NCI-H82 (cell line): ENCODE results near the gene BMPER.

Experiments used
- DNase-seq: peaks from one replicate; lab custom pipeline; 2025; lab: John Stamatoyannopoulos, UW

Gene BMPER

DNA sequence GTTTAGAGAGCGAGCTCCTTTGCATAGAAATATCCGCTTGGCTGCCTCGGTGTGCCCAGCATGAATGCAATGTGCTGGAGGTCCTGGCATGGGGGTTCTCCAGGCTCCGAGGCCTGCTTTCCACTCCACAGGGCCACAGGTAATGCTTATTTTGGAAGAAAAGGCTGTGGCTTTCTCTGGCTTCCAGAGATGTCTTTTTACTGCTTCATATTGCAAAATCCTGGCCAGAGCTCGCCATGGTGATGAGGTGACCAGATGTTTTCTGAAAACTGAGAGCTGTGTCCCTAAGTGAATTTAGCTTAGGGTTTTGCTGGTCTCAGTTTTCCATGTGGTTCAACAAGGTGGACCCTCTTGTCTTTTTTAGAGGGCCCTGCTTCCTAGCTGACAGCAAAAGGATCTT, 65.2 kb downstream of the BMPER start:
- no peak for DNase-seq

DNA sequence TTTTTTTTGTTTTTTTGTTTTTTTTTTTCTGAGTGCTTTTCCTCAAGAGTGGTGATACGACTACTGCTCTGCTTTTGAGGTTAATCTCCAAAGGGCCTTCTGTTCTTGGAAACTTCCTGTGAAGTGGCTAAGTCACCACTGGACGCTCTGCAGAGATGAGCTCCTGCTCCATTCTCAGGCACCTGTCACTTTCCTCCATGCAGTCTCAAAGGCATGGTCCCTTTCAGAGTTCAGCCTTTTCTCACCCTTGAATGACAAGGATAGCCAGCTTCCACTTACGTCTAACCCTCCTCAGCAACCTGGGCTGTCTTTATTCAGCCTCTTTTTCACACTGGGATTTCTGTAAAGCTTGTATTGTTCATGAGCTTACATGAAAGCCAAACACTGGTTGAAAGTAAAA, 65.8 kb downstream of the BMPER start:
- DNase-seq, result peak; percentile 74

DNA sequence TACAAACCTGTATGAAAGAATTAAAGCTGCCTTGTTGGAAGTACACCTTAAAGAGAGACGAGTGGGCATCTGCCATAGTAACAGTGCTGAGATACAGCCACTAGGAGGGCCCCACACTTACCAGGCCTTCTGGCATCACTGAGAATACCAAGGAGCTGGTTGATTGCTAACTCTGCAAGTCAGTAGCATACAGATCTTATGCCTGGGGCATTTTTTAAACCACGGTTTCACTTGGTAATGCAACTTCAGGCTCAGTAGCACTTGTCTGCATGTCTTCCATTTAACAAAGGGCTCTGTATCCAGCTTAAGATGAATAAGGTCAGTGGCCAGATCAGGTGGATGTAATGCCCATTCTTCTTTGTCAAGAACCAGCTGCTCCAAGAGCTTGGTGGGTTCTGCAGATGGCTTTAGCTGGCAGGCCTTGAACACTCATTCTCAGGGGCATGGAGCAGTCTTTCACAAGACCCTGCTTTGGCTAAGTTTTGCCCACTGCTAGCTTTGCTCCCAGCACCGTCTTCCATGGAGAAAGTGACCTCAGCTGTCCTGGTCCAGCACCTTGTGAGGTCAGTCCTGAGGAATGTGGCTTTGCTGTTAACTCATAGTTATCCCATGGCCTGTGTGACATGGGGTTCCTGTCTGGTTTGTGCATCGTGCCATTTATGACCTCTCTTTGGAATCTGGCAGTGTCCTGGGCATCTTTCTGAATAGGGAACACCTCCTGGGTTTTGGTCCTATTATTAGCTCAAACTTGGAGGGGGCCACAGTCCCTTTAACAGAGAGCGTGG, 68.1 kb downstream of the BMPER start:
- no peak for DNase-seq

DNA sequence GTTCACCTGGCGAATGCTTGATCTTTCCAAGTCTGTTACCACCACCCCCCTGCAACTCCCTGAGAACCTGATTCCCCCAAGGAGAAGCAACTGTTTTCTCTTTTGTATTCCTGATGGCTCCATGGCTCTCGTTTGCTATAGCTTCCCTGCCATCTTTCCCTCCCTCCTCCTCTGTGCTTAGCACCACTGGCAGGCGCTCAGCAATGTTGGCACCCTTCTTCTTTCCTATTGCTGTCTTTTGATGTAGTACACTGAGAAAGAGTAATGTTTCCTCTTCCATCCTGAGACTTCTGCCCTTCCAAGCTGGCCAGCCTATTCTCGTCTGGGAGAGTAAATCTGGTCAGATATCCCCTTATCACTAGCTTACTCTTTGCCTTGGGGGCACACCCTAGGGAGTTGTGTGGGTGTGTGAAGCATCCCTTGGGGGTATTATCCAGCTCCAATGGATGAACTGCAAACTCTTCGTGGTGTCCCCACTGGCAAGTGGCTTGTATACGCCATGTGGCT, 74.0 kb downstream of the BMPER start:
- DNase-seq, result no peak

DNA sequence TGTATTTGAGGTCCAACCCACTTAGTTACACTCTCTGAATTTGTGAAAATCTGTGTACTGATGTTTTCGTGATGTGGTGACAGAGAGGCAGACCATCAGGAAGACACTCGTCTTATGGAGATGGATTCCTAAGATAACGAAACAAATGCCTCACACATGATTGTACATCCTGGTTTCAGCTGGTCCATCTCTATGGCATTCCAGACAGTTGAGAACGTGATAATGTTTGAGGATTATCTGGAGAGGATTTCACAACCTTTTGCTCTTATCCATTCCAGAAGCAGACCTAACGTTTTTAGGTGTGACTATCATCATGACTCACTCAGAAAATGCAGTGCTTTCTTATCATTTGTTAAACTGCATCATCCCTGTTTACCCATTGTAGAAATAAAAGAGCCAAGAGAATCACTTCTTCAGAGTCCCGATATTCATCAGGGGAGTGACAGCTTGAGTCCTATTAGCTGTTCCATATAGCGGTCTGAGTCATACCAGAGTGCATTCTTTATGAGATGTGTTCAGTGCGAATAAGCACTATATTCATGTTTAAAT, 74.5 kb downstream of the BMPER start:
- DNase-seq, result no peak

DNA sequence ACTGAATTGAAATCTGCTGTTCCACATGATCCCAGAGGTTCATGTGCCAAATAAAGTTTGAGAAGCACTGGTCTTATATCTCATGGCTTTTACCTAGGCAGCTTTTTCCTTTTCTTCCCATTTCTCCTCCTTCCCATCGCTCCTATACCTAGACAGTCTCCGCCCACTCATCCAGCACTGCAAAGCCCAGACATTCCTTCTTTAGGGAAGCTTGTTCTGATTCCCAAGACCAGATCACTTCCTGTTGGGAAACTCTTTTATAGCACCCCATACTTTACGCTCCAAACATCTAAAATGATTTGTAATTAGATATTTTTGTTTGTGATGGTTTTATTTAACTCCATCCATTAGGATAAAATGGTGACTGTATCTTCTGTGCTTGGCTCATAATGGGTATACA, 75.9 kb downstream of the BMPER start:
- no peak for DNase-seq

DNA sequence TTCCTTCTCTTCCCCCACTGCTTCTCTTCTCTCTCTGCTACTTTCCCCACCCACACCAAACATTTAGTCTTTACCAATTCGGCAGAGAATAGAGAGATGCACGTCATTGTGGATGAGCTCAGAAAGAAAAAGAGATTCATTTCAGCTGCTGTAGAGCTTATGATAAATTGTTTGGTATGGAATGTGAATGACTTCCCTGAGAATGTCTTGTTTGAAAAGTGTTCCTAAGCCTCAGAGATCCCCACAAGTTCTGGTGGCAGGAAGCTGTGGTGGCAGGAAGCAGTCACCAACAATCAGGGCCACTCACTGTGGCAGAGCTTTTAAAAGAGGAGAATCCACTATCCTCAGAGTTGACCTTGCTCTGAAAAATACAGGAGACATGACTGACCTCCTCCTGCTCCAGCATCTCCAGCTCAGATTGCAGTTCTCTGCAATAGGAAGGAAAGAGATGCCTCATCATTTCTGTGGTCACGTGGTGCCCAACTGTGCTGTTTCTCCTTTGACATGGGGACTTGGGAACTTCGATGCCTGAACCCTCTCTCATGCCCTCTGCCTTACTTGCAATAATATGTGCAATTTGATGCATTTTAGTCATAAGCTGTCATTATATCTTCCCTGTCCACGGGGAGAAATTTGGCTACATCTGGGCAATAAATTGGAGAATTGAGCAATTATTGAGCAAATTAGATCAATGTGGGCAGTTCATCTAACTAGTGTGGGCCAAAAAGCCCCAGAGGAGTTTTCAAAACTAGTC, 76.5 kb downstream of the BMPER start:
- DNase-seq, result no peak

DNA sequence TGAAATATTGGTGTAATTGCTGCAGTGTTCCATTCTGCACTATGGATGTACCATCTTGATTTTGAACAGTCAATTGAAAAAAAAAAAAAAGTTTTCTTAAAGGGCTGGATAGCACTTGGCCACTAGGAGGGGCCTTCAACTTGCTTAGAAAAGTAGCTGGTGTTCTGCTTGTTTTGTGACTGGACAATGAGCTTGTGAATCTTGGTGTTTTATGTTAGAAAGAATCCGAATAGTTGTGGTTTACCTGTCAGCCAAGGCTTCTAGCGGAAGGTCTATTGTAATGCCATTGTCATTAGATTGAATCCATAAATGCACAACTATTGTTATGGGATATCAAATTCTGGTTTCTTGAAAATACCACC, 77.1 kb downstream of the BMPER start:
- DNase-seq, result peak; percentile 35

DNA sequence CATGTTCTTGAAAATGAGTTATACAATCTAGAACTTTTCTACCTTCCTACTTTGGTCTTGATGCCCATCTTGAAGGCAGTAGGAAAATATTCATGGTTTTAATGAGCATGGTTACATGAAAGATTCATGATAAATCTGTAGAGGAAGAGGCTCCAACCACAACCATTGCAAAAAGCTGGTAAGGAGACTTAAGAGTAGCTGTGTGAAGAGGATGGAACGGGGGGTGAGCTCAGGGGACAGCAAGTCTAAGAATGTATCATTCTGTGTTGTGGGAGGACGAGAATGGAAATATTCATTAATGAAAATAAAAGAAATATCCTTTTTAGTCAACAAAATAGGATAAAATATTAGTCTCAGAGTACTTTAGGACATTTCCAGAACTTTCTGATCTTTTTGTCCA, 81.1 kb downstream of the BMPER start:
- DNase-seq, result no peak

DNA sequence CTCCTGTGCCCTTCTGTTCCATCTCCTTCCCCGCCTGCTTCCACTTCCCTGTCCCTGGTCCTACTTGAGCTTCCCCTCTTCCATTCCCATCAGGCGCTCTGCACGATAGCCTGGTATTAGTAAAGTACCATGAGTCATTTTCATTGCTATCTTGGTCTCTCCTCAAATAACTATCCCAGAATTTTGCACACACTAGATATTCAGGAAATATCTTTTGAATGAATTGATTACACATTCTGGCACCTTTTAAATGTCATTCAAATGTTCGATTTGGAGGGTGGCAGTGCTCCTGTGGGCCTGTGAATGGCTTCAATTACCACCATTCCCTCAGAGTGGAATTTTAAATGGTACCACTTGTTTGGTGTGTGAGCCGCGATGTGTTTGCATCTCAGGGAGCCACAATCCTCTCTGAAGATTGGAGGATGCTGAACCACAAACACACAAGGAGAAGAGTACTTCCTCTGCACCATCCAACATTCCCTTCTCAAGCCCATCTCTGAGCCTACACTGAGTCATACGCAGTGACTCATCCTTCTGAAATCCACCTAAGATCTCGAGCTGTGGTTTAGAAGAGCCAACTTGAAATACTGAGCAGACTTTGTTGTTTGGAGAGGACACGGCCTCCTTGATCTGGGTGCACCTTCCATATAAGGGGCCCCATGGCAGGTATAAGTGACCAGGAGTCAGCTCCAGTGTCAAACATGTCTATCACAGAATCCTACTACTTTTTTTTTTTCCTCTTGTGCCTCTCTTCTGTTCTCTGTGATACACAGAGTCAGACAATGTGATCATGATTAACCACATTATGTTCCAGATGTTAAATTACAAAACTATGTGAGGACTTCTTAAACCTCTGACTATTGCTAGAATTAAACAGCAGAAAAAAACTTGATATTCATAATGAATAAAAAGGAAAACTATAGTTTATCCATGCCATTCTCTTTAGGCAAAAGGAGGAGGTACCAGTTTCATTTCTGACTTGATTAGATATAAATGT, 81.9 kb downstream of the BMPER start:
- DNase-seq, result no peak

DNA sequence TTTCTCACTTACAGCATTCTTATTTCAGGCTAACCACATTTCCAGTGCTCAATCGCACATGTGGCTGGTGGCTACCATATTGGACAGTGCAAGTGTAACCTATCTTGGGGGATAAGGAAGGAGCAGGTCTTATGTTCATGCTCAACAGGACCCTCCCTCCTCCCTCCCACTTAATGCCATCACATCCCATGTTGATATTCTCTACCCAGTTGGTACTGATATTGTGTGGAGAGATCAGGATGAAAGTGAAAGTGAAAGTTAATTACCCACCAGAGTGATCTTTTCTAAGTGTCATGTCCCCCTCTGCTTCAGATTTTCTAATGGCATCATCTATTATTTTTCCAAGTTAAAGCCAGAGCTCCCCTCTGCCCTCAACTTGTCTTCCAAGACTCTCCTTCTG, 91.6 kb downstream of the BMPER start:
- no peak for DNase-seq

DNA sequence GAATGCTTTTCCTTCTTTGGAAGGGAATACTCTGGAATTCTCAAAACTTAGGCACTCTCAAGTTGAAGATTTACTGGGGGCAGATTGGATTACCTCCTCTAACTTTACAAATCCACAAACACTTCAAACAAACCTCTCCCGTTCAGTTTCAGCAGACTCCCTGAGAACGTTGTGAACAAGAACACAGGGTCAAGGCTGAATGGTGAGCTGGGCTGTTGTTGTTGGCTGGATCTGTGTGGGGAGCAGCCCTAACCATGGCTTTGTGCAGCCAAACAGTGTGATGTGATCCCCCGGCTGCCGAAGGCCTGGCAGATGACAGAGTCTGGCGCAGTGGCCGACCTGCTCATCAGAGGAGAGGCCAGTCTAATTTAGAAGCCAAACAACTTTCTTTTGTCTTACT, 93.1 kb downstream of the BMPER start:
- DNase-seq, result no peak

DNA sequence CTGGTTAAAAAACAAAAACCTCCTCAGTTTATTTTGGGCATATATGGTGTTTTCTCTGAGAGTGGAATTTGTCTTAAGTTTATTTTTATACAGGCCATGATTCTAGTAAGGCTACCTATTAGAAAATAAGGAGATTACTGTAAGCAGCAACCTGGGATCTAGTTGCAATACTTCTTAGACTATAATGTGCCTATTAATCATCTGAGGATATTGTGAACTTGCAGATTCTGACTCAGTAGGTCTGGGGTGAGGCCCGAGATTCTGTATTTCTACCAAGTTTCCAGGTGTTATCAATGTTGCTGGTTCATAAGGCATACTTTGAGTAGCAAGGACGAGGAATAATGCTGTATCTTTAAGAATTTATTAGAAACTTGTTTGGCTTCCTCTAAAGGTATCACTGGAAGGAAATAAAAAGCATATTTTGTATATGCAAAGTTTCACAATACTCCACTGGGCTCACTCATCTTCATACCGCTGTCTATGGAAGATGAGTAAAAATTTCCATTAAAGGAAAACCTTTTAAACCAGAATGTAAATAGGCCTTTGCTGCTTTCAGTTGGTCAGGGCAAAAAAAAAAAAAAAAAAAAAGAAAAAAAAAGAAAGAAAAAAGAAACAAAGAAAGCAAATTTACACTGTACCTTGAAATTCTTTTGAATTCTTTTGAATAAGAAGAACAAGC, 105.8 kb downstream of the BMPER start:
- no peak for DNase-seq

DNA sequence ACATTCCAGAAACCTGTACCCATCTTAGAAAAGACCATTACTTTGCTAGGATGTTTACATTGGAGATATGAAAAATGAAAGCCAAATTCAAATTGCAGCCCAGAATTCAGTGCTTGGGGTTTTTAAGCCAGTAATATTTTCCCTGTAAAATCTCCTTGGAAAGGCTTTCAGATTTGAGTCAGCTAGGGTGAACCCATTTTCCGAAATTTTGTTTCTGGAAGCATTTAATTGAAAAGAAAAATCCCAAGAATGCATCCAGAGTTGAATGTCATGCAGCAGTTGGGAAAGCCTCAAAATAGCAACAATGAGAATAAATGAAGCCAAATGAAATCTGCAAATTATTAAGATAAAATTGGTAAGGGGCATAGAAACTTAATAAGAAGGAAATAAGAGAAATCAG, 106.4 kb downstream of the BMPER start:
- DNase-seq, result no peak

DNA sequence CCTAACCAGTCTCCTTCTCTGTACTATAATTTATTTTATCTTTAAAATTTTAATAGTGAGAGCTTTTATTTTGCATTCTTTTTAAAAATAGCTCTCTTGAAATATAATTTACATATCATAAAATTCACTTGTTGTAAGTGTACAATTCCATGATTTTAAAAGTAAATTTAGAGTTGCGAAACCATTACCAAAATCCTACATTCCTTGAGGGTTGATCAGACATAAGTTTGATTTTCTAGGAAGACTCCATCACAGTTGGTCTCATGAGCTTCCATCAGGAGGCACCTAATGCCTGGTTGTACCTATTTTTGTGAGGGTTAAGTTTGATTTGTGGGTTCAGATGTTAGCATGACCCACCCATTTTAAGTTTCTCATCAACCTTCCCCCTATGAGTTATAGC, 108.1 kb downstream of the BMPER start:
- no peak for DNase-seq

DNA sequence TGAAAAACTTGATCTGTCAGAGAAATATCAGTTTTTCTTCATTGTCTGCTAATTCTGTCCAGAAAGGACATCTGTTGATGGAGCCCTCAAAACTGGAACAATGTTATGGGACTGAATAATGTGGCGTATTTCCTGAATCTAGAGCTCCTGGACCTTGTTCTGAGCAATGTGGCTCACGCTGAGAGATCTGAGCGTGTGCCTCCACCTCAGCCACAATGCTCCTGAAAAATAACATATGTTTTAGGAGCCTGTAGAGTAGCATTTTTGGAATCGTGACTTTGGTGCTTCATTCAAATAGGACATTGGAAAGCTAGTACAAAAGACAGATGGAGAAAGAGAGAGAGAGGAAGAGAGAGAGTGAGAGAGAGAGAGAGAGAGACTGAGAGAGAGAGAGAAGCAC, 110.3 kb downstream of the BMPER start:
- DNase-seq, result no peak

DNA sequence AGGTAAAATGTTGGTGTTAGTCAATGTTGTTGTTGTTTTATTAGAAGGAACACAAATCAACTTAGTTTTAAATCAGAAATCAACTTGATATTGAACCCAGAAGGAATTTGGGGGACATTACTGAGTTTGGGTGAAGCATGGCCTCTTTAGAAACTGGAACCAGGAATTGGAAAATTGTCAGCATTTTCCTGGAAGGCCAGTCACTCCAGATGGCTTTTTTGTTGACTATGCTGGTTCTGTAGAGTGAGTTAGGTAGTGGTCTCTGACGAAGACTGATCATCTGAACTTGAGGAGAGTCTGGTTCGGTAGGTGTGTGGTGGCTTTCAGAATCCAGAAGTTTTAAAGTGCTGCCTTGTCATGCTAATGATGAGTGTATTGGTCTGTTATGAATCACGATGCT, 111.5 kb downstream of the BMPER start:
- no peak for DNase-seq

DNA sequence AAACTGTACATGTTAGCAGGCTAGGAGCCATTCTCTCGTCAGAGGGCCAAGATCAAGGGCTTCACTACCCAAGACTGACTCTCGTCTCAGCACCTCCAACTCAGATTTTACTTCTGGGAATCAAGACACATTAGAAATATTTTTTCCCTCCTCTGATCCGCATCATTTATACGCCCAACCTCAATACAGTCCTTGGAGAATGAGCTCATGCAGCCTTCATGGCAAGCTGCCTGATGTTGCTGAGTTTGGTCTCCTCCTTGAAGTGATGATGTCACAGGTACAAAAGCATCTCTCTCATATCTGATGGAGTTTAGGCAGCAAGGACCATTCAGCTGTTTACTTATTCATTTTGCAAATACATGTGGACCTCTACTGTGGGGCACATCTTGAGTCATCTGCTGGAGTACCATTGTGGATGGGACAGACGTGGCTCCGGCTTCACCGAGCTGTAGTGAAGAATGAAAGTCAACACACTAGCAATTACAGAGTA, 114.0 kb downstream of the BMPER start:
- no peak for DNase-seq

DNA sequence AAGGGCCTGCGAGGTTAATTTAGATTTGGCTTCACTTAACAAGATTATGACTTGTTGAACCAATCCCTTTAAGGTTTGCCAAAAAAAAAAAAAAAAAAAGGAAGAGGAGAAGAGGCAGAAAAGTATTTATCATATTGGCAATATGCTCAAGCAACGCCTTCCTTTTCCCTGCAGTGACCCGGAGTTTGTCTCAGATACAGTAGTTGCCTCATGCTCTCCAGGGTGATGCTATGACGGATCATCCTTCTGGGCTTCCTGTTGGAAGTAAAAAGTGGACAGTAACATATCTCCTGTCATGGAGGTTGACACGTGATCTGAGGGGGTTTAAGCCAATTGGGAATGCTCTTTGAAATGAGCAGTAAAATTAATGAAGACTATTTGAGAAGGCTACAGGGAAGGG, 117.3 kb downstream of the BMPER start:
- peak; percentile 33 for DNase-seq

DNA sequence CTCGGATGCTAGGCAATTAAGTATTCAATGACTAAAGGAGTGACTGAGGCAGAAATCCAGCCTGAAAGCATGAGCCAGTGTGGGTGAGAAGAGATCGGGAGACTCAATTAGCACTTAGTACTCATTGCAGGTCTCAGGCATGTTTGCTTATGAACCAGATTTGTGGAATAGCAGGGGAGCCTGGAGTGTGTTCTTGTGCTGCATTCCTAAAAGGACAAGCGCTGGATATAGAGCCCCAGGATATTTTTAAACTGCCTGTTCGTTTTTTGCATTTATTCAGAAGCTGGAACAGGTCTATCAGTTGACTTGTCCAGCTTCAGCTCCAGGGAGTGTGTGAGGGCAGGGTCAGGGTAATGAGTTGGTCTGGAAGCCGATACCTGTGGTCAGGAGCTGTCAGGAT, 120.3 kb downstream of the BMPER start:
- DNase-seq, result no peak

DNA sequence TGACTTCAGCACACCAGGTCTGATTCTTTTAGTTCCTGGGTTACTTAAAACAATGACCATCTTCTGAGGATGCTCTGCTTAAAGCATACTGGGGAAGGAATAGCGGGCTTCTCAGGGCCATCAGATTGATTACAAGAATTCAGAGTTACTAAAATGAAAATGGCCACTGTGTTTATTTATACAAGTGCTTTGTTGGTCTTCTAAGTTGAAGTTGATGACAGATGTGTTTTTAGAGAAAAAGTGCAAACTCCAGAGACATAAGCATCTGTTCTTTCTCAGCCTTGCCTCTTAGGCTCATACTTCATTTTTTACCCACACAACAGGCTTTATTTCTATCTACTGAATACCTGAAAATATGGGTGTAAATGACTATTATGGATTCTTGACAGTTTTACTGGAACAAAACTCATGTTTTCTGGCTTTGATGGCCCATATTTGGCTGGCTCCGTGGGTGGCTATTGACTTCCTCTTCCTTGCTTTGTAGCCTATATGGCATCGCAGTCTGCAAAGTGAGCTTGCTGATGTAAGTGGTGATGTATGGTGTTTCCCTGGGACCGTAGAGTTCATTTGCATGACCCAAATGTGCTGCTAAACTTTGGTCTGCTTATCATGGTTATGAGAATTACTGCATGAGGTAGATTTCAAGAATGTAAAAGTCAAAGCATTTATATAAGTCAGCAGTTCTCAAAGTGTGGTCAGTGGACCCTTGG, 121.3 kb downstream of the BMPER start:
- DNase-seq, result no peak
